SJSA1 (cell line): ENCODE measurements around the gene BMPR2. TPM values are rescaled to one million over a fixed set of nuclear protein-coding genes. Genes with fewer than 3 reads are reported as not detected.
"Not testable (repeated sequence)": the region's sequence is repeated elsewhere in the genome, so short reads cannot be mapped to it uniquely, and the experiment has no call there.

Experiments
- DNase-seq, 2 experiments: peaks; one replicate each; pipeline ENCODE4 v3.0.0-alpha.2; 2015 to 2020; ENCODE audit warnings: low spot score in 2 of 2, low read depth in 1 of 2
- H3K27ac ChIP-seq: fragments of 250-450 bp; sonication (Bioruptor Pico); 2 replicates; pipeline ENCODE4 v1.5.1; 2020; ENCODE audit warnings: mild to moderate bottlenecking, moderate library complexity
- H3K27me3 ChIP-seq: fragments of 250-450 bp; sonication (Bioruptor Pico); replicated peaks from 2 replicates; pipeline ENCODE4 v1.5.1; 2020; ENCODE audit warnings: mild to moderate bottlenecking, moderate library complexity
- H3K36me3 ChIP-seq: fragments of 250-450 bp; sonication (Bioruptor Pico); 2 replicates; pipeline ENCODE4 v1.5.1; 2020; ENCODE audit warnings: mild to moderate bottlenecking
- H3K4me1 ChIP-seq: fragments of 250-450 bp; sonication (Bioruptor Pico); replicated peaks from 2 replicates; pipeline ENCODE4 v1.6.1; 2021; ENCODE audit warnings: mild to moderate bottlenecking
- H3K4me3 ChIP-seq: fragments of 250-450 bp; sonication (Bioruptor Pico); 2 replicates; pipeline ENCODE4 v1.5.1; 2020; ENCODE audit warnings: mild to moderate bottlenecking
- H3K9me3 ChIP-seq: fragments of 250-450 bp; sonication (Bioruptor Pico); replicated peaks from 2 replicates; pipeline ENCODE4 v1.5.1; 2020; ENCODE audit warnings: mild to moderate bottlenecking
- total RNA-seq: library from RNA; depleted of rRNA; stranded (reverse); fragments of >200 nt; shearing (Covaris generic); gene quantifications from 2 replicates; pipeline ENCODE4 v1.2.3, GENCODE V29; 2014

The BMPR2 gene
- total RNA-seq, 1 experiment from 2014 or later: 35.5 TPM

GRCh38 chr2:202495230-202495604 is 119.1 kb downstream of the BMPR2 start:
- H3K4me3 ChIP-seq: no peak overlapping the region
- H3K27ac ChIP-seq: no peak overlapping the region
- H3K4me1 ChIP-seq: peaks cover 16% of the 10 kb centered on the region
- no peaks in the 10 kb centered on the region for H3K9me3 ChIP-seq
- no peaks in the 10 kb centered on the region for H3K27me3 ChIP-seq
- DNase-seq: no peak
- H3K36me3 ChIP-seq: peaks cover 8% of the 10 kb centered on the region

GRCh38 chr2:202496835-202497472 is 120.8 kb downstream of the BMPR2 start:
- not testable (repeated sequence) for H3K36me3 ChIP-seq, H3K4me3 ChIP-seq, H3K9me3 ChIP-seq

DNA sequence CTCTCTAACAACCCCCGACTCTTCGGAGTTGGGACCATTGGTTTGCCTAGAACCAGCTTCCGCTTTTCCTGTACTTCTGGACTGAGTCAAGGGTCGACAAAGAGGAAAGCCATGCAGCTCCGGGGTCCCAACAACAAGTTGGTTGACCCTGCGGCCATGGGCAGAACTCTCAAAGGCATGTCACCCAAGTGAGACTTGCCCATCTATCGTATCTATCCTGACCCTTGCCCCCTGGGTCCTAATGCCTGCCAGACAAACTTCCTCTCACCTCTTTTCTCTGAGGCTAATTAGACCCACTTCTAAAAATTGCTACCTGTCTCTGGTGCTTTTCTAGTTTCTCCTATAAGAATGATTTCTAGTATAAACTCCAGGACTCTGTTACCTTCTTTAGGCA is 121.3 kb downstream of the BMPR2 start:
- DNase-seq, H3K9me3 ChIP-seq, H3K36me3 ChIP-seq, H3K27me3 ChIP-seq, H3K4me3 ChIP-seq, H3K27ac ChIP-seq: not testable (repeated sequence)
- peaks cover 16% of the 10 kb centered on the region for H3K4me1 ChIP-seq

More at GRCh38 chr2:202496835-202497472, 120.8 kb downstream of the BMPR2 start:
- not testable (repeated sequence) for DNase-seq, H3K27me3 ChIP-seq, H3K27ac ChIP-seq
- peaks cover 16% of the 10 kb centered on the region for H3K4me1 ChIP-seq

GRCh38 chr2:202499841-202500240 is 123.7 kb downstream of the BMPR2 start:
- H3K4me1 ChIP-seq, H3K27me3 ChIP-seq, H3K4me3 ChIP-seq, H3K27ac ChIP-seq, H3K9me3 ChIP-seq, H3K36me3 ChIP-seq, DNase-seq: not testable (repeated sequence)

DNA sequence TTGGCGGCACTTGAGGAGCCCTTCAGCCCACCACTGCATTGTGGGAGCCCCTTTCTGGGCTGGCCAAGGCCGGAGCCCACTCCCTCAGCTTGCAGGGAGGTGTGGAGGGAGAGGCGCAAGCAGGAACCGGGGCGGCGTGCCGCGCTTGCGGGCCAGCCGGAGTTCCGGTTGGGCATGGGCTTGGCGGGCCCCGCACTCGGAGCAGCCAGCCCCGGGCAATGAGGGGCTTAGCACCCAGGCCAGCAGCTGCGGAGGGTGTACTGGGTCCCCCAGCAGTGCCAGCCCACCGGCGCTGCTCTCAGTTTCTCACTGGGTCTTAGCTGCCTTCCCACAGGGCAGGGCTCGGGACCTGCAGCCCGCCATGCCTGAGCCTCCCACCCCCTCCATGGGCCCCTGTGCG is 127.1 kb downstream of the BMPR2 start:
- H3K27me3 ChIP-seq, H3K4me1 ChIP-seq, H3K27ac ChIP-seq, H3K9me3 ChIP-seq, H3K36me3 ChIP-seq, H3K4me3 ChIP-seq, DNase-seq: not testable (repeated sequence)

GRCh38 chr2:202508686-202509085 is 132.6 kb downstream of the BMPR2 start:
- Histone ChIP-seq H3K9me3 (no peaks in the 10 kb centered on the region), H3K4me3 (no peak overlapping the region), H3K27ac (no peak overlapping the region), H3K36me3 (peaks cover 9% of the 10 kb centered on the region), H3K4me1 (peaks cover 3% of the 10 kb centered on the region; the same call in 1 of the 2 replicates), H3K27me3 (no peaks in the 10 kb centered on the region)
- DNase-seq: no peak

DNA sequence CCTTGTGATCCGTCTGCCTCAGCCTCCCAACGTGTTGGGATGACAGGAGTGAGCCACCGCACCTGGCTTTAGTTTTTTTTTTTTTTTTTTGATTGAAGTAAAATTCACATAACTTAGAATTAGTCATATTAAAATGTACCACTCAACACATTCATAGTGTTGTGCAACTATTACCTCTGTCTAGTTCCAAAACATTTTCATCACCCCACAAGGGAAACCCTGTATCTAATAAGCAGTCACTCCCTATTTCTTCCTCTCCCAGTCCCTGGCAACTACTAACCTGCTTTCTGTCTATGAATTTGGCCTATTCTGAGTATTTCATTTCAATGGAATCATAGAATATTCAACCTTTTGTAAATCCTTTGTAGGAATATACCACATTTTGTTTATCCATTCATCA is 134.8 kb downstream of the BMPR2 start:
- Histone ChIP-seq H3K9me3 (no peaks in the 10 kb centered on the region), H3K4me3 (no peak overlapping the region), H3K27ac (no peak overlapping the region), H3K4me1 (peaks cover 3% of the 10 kb centered on the region; the same call in 1 of the 2 replicates), H3K27me3 (no peaks in the 10 kb centered on the region), H3K36me3 (peaks cover 17% of the 10 kb centered on the region)
- DNase-seq: no peak

- Histone ChIP-seq H3K9me3 (no peaks in the 10 kb centered on the region), H3K36me3 (peaks cover 22% of the 10 kb centered on the region), H3K4me3 (no peak overlapping the region), H3K27me3 (no peaks in the 10 kb centered on the region), H3K4me1 (peaks cover 3% of the 10 kb centered on the region; the same call in 1 of the 2 replicates), H3K27ac (no peak overlapping the region)
- no peak for DNase-seq
Measured at GRCh38 chr2:202512176-202512575, 136.0 kb downstream of the BMPR2 start.

- Histone ChIP-seq H3K4me3 (no peak overlapping the region), H3K27ac (no peak overlapping the region), H3K36me3 (peaks cover 35% of the 10 kb centered on the region), H3K4me1 (no peaks in the 10 kb centered on the region), H3K27me3 (no peaks in the 10 kb centered on the region), H3K9me3 (no peaks in the 10 kb centered on the region)
- DNase-seq: no peak
Measured at GRCh38 chr2:202514732-202515131, 138.6 kb downstream of the BMPR2 start.

DNA sequence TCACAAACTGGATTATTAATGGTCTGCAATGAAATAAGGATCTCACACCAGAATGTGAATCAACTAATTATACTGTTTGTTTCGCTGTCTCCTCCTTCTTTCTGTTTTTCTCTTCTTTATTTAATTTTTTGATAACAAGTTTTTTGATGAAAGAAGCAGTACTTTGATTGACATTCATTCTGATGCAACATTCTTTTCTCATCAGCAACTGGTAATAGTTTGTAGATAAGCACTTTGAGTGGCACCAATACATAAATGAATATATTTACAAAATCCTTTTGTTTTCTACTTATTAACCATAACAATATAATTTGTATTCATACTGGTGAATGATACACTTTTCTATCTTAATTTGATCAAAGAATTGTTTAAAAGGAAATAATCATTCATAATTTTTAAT is 143.3 kb downstream of the BMPR2 start:
- Histone ChIP-seq H3K27me3 (no peaks in the 10 kb centered on the region), H3K4me1 (no peaks in the 10 kb centered on the region), H3K4me3 (no peak overlapping the region), H3K9me3 (no peaks in the 10 kb centered on the region), H3K36me3 (peaks cover 69% of the 10 kb centered on the region), H3K27ac (no peak overlapping the region)
- DNase-seq: no peak

GRCh38 chr2:202521470-202521869 is 145.3 kb downstream of the BMPR2 start:
- Histone ChIP-seq H3K27ac (no peak overlapping the region), H3K4me1 (no peaks in the 10 kb centered on the region), H3K9me3 (no peaks in the 10 kb centered on the region), H3K4me3 (no peak overlapping the region), H3K36me3 (peaks cover 54% of the 10 kb centered on the region), H3K27me3 (no peaks in the 10 kb centered on the region)
- DNase-seq: no peak

DNA sequence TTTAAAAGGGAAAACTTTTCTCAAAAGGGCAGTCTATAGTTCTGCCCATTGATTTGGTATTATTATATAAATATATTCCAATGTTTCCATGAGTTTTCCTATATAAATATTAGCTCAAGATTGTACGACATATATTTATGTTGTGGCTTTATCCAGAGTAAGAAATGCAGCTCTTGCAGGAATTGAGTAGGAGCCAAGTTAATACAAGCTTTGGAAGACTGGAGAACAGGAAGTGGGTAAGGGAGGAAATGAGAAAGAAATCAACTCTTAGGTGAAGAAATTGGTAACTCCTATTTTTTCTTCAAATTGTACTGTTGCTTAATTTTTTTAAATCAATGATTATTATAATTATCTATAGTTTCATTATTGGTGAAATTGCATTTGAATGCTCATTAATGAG is 153.3 kb downstream of the BMPR2 start:
- H3K36me3 ChIP-seq: peaks cover 35% of the 10 kb centered on the region
- DNase-seq: no peak
- no peaks in the 10 kb centered on the region for H3K27me3 ChIP-seq
- no peaks in the 10 kb centered on the region for H3K9me3 ChIP-seq
- no peak overlapping the region for H3K27ac ChIP-seq
- H3K4me3 ChIP-seq: no peak overlapping the region
- H3K4me1 ChIP-seq: no peaks in the 10 kb centered on the region; the same call in 1 of the 2 replicates

DNA sequence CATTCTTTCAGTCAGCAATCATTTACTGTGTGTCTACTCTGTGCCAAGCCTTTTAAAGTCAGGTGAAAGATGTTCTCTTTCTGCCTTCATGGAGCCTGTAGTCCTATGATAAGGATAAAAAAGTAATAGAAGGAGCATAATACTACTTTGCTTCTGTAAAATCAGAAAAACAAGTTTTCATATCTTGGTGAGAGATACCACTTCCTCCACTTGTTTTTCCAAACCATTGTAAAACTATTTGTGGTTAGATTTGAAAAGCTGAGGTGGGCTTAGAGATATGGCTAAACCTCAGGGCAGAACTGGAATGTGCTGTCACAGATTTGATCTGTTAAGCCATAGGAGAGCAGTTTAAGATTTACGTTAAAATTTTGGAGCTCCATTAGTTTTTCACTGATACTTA is 153.9 kb downstream of the BMPR2 start:
- H3K36me3 ChIP-seq: peaks cover 35% of the 10 kb centered on the region
- H3K4me1 ChIP-seq: no peaks in the 10 kb centered on the region; the same call in 1 of the 2 replicates
- no peak overlapping the region for H3K27ac ChIP-seq
- DNase-seq: no peak
- H3K27me3 ChIP-seq: no peaks in the 10 kb centered on the region
- H3K4me3 ChIP-seq: no peak overlapping the region
- H3K9me3 ChIP-seq: no peaks in the 10 kb centered on the region

GRCh38 chr2:202535290-202535689 is 159.2 kb downstream of the BMPR2 start:
- not testable (repeated sequence) for H3K4me1 ChIP-seq, H3K27me3 ChIP-seq, DNase-seq, H3K4me3 ChIP-seq, H3K9me3 ChIP-seq, H3K27ac ChIP-seq
- H3K36me3 ChIP-seq: peaks cover 30% of the 10 kb centered on the region

GRCh38 chr2:202541137-202541536 is 165.0 kb downstream of the BMPR2 start:
- Histone ChIP-seq H3K4me1 (no peaks in the 10 kb centered on the region), H3K9me3 (no peaks in the 10 kb centered on the region), H3K36me3 (peaks cover 7% of the 10 kb centered on the region), H3K27me3 (no peaks in the 10 kb centered on the region), H3K4me3 (no peak overlapping the region), H3K27ac (no peak overlapping the region)
- no peak for DNase-seq
